ENCODE results near the gene RRP1. TPM values are rescaled to one million over a fixed set of nuclear protein-coding genes. Genes with fewer than 3 reads are reported as not detected.

The RRP1 gene
- total RNA-seq, 2 experiments from 2014 or later = 50.3 to 55.0 TPM

DNA sequence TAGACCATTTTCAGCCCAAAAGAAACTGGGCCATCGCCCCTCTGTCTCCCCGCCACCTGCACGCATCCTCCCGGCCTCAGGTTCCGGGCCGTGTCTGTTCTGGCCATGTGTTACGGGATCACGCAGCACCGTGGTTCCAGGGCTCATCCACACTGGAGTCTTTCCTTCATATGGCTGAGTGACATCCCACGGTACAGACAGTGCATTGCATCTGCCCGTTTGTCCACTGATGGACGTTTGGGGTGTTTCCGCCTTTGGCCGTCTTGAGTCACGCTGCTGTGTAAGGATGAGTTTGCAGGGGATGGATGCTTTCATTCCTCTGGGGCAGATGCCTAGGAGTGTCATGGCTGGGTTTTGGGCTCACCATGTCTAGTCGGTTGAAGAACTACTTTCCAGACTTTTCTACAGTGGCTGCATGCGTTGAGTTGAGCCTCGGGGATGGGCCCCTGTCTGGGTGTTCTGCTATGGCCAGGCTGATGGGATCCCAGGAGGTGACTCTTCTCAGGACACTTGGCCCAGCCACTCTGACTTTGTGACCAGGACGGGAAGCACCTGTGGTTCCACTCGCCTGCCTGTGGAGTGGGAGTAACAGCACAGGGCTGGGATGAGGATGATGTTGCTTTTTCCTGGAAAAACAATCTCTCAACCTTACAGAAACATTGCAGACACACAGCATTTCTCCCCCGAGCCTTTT lies 16.8 kb downstream of the RRP1 start:
- no peak for TF ChIP-seq EZH2phosphoT487 (IDR thresholded peaks at IDR 0.05; ENCODE audit: borderline replicate concordance, low read depth, low read length)
- TF ChIP-seq, protein P1, sequence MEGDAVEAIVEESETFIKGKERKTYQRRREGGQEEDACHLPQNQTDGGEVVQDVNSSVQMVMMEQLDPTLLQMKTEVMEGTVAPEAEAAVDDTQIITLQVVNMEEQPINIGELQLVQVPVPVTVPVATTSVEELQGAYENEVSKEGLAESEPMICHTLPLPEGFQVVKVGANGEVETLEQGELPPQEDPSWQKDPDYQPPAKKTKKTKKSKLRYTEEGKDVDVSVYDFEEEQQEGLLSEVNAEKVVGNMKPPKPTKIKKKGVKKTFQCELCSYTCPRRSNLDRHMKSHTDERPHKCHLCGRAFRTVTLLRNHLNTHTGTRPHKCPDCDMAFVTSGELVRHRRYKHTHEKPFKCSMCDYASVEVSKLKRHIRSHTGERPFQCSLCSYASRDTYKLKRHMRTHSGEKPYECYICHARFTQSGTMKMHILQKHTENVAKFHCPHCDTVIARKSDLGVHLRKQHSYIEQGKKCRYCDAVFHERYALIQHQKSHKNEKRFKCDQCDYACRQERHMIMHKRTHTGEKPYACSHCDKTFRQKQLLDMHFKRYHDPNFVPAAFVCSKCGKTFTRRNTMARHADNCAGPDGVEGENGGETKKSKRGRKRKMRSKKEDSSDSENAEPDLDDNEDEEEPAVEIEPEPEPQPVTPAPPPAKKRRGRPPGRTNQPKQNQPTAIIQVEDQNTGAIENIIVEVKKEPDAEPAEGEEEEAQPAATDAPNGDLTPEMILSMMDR (conservative IDR thresholded peaks at IDR 0.05; ENCODE audit: low read length) = no peak
- Histone ChIP-seq H2AFZ (ENCODE audit: low read length) (no peak overlapping the region), H3K4me1 (ENCODE audit: insufficient read depth, low read length, poor library complexity, severe bottlenecking) (peaks cover 64% of the 10 kb centered on the region), H3K4me3 (ENCODE audit: low read depth, low read length, poor library complexity, severe bottlenecking) (peak overlapping the region; percentile 20), H3K4me2 (ENCODE audit: low read length) (peak overlapping the region; percentile 59), H3K79me2 (ENCODE audit: insufficient read depth, low read depth, low read length) (0 out of 2 replicates have a peak, but pooled peaks cover 4% of the 10 kb centered on the region), H4K20me1 (ENCODE audit: insufficient read depth, low read length) (no peaks in the 10 kb centered on the region), H3K9me2 (ENCODE audit: insufficient read depth, low read length) (no peaks in the 10 kb centered on the region), H3K36me3 (ENCODE audit: insufficient read depth, low read length) (peaks cover 51% of the 10 kb centered on the region), H3K27ac (ENCODE audit: low read depth, low read length, poor library complexity, severe bottlenecking) (peak overlapping the region; percentile 96), H3K9me3 (ENCODE audit: low read length) (no peaks in the 10 kb centered on the region)
- ChIA-PET POLR2A (interaction anchor here (0.6 to 0.7 kb wide), 2 partner anchors 11 to 12 kb away, joined by 3 read pairs; no protein-coding TSS in a partner anchor), CTCF (ENCODE audit: unreplicated experiment) (interaction anchor here (1.2 kb wide), 1 partner anchor 9 kb away, joined by 3 read pairs; no protein-coding TSS in a partner anchor)
- BruUV-seq (replicated peaks) = no TSS peak
- intact Hi-C loops (cut with micrococcal nuclease; ENCODE audit: unreplicated experiment) = no loop called here
- DNase-seq (ENCODE audit: low spot score) = peak; percentile 22

DNA sequence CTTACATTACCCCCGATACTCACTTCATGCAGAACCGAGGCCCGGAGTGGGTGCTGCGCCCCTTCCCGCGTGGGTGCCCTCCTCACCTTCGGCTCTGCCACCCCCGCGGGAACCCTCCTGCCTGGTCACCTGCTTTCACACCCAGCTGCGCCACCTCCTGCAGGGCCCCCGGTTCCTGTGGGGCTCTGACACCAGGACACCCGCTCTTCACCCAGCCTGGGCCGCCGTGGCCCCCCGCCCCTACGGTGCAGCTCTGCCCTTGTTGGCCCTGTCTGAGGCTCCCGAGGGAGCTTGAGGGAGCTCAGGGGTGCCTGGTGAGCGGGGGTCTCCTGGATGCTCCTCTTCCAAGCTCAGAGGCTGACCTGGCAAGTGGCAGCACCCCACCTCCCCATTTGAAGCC lies 19.0 kb downstream of the RRP1 start:
- Histone ChIP-seq H3K9me2 (ENCODE audit: insufficient read depth, low read length) (no peaks in the 10 kb centered on the region), H3K4me1 (ENCODE audit: insufficient read depth, low read length, poor library complexity, severe bottlenecking) (peaks cover 67% of the 10 kb centered on the region), H3K4me2 (ENCODE audit: low read length) (peak overlapping the region; percentile 58), H3K4me3 (ENCODE audit: low read depth, low read length, poor library complexity, severe bottlenecking) (no peak overlapping the region), H4K20me1 (ENCODE audit: insufficient read depth, low read length) (no peaks in the 10 kb centered on the region), H3K79me2 (ENCODE audit: insufficient read depth, low read depth, low read length) (0 out of 2 replicates have a peak, but pooled peaks cover 4% of the 10 kb centered on the region), H3K9me3 (ENCODE audit: low read length) (no peaks in the 10 kb centered on the region), H3K27ac (ENCODE audit: low read depth, low read length, poor library complexity, severe bottlenecking) (no peak overlapping the region), H2AFZ (ENCODE audit: low read length) (no peak overlapping the region), H3K36me3 (ENCODE audit: insufficient read depth, low read length) (peaks cover 29% of the 10 kb centered on the region)
- TF ChIP-seq, protein P1 (conservative IDR thresholded peaks at IDR 0.05; ENCODE audit: low read length) = no peak
- no peak for TF ChIP-seq EZH2phosphoT487 (IDR thresholded peaks at IDR 0.05; ENCODE audit: borderline replicate concordance, low read depth, low read length)
- ChIA-PET CTCF (ENCODE audit: unreplicated experiment) (no interaction called here), POLR2A (no interaction called here)
- DNase-seq (ENCODE audit: low spot score) = peak; percentile 19
- BruUV-seq (replicated peaks) = no TSS peak
- intact Hi-C loops (cut with micrococcal nuclease; ENCODE audit: unreplicated experiment) = no loop called here

DNA sequence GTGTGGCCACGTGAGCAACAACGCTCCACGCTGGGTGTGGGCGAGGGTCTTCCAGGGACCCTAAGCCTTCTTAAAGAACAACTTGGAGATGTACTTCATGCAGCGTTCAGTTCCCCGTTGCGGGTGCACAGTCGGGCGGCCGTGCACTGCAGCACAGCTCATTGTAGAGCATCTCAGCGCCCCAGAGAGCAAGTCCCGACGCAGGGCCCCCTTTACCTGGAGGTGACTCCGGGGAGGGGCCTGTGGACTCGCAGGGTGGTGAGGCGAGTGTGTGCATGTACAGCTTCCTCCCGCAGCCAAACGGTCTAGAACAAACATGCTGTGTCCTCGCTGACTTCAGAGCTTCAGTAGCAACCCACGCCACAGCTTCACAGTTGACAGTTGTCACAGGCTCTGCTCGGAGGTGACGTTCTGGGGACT lies 19.5 kb downstream of the RRP1 start:
- Histone ChIP-seq H3K9me2 (ENCODE audit: insufficient read depth, low read length) (no peaks in the 10 kb centered on the region), H2AFZ (ENCODE audit: low read length) (no peak overlapping the region), H3K4me2 (ENCODE audit: low read length) (peak overlapping the region; percentile 58), H3K27ac (ENCODE audit: low read depth, low read length, poor library complexity, severe bottlenecking) (peak overlapping the region; percentile 0), H4K20me1 (ENCODE audit: insufficient read depth, low read length) (no peaks in the 10 kb centered on the region), H3K4me1 (ENCODE audit: insufficient read depth, low read length, poor library complexity, severe bottlenecking) (peaks cover 67% of the 10 kb centered on the region), H3K36me3 (ENCODE audit: insufficient read depth, low read length) (peaks cover 24% of the 10 kb centered on the region), H3K79me2 (ENCODE audit: insufficient read depth, low read depth, low read length) (0 out of 2 replicates have a peak, but pooled peaks cover 4% of the 10 kb centered on the region), H3K4me3 (ENCODE audit: low read depth, low read length, poor library complexity, severe bottlenecking) (no peak overlapping the region), H3K9me3 (ENCODE audit: low read length) (no peaks in the 10 kb centered on the region)
- ChIA-PET POLR2A (no interaction called here), CTCF (ENCODE audit: unreplicated experiment) (no interaction called here)
- DNase-seq (ENCODE audit: low spot score) = peak; percentile 25
- BruUV-seq (replicated peaks) = no TSS peak
- intact Hi-C loops (cut with micrococcal nuclease; ENCODE audit: unreplicated experiment) = no loop called here
- no peak for TF ChIP-seq EZH2phosphoT487 (IDR thresholded peaks at IDR 0.05; ENCODE audit: borderline replicate concordance, low read depth, low read length)
- TF ChIP-seq, protein P1 (conservative IDR thresholded peaks at IDR 0.05; ENCODE audit: low read length) = no peak

All from OCI-LY7 (cell line).